ENCODE results near the gene IL34.

Gene IL34

DNA sequence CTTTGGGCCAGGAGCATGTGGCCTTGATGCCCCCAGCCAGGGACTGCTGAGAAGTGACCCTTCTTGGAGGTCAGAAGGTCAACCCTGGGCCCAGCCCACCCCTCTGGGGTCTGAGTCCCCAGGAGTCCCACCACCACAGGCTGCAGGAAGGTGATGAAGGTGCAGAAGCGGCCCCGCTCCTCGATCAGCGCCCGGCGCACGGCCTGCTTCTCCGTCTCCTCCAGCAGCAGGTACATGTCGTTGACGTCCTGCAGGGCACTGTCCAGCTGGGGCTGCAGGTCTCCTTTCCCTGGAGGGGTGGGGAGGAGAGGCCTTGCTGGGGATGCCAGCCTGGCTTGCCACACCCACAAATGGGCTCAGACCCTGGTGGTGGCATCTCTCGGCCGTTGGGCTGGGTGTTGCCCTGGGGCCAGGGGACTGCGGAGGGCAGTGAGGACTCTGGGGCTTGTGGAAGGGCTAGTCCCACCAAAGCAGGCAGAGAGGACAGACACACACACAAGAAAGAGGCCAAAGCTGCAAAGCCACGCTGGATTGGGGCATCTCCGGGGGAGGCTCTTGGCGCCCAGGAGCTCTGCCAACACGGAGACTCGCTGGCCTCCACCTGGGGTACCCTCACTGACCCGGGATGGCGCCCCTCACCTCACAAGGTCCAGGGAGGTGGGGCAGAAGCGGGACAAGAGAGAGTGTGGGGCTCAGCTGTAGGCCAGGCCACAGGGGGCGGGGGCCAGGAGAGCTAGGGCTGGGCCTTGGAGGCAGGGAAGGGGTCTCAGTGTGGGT lies 31.9 kb downstream of the IL34 start:
- TF ChIP-seq CTCF (IDR thresholded peaks at IDR 0.05; ENCODE audit: borderline replicate concordance, control extremely low read depth, extremely low read depth, insufficient read depth, missing control alignments): no peak
- in situ Hi-C loops (cut with MboI; ENCODE audit: low sequenced_read_pairs, unreplicated experiment): no loop called here
- DNase-seq (ENCODE audit: low spot score): no peak

- in situ Hi-C loops (cut with MboI; ENCODE audit: low sequenced_read_pairs, unreplicated experiment): no loop called here
- no peak for DNase-seq (ENCODE audit: low spot score)
- no peak for TF ChIP-seq CTCF (IDR thresholded peaks at IDR 0.05; ENCODE audit: borderline replicate concordance, control extremely low read depth, extremely low read depth, insufficient read depth, missing control alignments)
These were observed 32.7 kb downstream of the IL34 start for GRCh38 chr16:70678898-70679670.

GRCh38 chr16:70679671-70680494 lies 33.5 kb downstream of the IL34 start:
- DNase-seq (ENCODE audit: low spot score): peak; percentile 77
- in situ Hi-C loops (cut with MboI; ENCODE audit: low sequenced_read_pairs, unreplicated experiment): no loop called here
- no peak for TF ChIP-seq CTCF (IDR thresholded peaks at IDR 0.05; ENCODE audit: borderline replicate concordance, control extremely low read depth, extremely low read depth, insufficient read depth, missing control alignments)

DNA sequence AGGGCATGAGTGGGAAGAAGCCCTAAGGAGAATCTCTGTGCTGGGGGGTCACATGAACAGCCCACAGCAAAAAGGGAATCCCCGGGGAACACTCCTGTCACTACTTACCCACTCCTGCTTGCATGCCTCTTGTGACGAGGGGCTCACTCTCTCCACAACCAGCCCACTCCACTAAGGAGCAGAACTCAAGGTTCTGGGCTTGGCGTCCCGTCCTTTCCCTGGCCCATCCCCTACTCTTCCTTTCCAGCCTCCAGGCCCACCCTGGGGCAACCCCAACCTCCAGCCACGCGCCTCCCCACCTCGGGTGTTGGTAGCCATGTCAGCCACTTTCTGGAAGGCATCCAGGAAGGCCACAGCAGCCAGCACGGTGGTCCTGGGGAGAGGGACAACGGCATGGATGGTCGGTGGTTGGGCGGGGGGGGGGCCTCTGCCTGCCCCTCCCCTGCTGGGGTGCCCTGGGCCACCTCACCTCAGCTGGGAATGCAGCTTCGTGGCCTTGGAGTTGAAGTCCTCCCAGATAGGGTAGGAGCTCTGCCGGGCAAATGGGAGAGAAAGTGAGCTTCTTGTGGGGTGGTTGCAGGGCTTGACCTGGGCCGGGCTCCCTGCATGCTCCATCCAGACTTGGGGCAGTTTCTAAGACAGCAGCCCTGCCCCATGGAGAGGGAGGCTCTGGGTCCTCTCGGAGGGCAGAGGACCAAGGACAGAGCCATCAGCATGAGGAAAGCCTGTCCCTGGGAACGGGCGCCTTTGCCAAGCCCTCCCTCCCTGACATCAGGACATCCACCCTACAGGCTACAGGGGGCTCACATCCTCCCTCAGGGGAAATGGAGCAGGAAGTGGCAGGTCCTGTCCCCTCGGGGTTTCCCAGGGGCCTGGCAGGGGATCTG lies 34.4 kb downstream of the IL34 start:
- in situ Hi-C loops (cut with MboI; ENCODE audit: low sequenced_read_pairs, unreplicated experiment): no loop called here
- no peak for DNase-seq (ENCODE audit: low spot score)
- no peak for TF ChIP-seq CTCF (IDR thresholded peaks at IDR 0.05; ENCODE audit: borderline replicate concordance, control extremely low read depth, extremely low read depth, insufficient read depth, missing control alignments)

DNA sequence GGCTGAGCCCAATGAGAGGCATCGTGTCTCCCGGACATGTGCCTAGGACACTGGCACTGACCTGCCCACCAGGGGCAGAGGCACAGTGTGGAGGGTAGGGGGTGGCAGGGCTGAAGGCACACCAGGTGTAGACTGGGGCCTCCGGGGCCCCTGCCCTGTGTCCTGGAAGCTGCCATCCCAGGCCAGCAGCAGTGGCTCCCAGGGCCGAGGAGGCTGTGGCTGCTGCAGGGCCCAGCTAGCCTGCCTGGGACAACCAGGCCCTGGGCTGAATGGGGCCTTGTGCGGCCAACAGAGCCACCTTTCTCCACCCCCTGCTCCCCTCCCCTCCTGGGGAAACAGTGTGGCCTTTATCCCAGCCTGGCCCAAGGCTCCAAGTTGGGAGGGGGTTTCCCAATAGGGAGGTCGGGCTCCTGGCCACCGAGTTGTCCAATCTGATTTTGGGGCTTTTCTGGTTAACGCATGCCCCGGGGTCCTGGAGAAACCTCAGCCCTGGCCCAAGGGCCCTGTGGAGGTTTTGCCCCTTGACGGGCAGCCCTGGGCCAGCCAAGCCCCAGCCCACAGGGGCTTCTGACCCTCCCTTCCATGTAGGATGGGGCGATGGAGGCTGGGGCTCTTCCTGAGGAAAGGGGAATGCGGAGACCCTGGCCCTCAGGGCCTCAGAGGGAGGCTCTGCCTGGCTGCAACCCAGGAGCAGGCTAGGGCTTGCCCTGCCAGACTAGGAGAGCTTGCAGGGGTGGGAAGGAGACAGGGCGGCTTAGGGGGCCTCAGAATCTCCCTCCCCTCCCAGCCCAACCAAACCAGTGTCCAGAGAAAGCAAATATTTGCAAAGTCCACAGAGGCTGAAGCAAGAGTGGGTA lies 35.3 kb downstream of the IL34 start:
- in situ Hi-C loops (cut with MboI; ENCODE audit: low sequenced_read_pairs, unreplicated experiment): no loop called here
- no peak for DNase-seq (ENCODE audit: low spot score)

More for the DNA sequence above, 35.3 kb downstream of the IL34 start:
- TF ChIP-seq CTCF (IDR thresholded peaks at IDR 0.05; ENCODE audit: borderline replicate concordance, control extremely low read depth, extremely low read depth, insufficient read depth, missing control alignments): no peak

Data from GM13976 (cell line).